HL-60 (cell line): Measurements from ENCODE around the gene ZNF580.

ENCODE experiments used
- POLR2AphosphoS5 ChIP-seq: IDR thresholded peaks from 2 replicates; pipeline ENCODE4 v1.6.1; 2012; ENCODE audit warnings: low read depth
- TF ChIP-seq, protein P1 (sequence below): IDR thresholded peaks from one replicate; pipeline ENCODE4 v1.5.1; 2011; ENCODE audit warnings: low read length, control low read depth, inconsistent platforms; ENCODE audit not compliant: insufficient read depth

DNA sequence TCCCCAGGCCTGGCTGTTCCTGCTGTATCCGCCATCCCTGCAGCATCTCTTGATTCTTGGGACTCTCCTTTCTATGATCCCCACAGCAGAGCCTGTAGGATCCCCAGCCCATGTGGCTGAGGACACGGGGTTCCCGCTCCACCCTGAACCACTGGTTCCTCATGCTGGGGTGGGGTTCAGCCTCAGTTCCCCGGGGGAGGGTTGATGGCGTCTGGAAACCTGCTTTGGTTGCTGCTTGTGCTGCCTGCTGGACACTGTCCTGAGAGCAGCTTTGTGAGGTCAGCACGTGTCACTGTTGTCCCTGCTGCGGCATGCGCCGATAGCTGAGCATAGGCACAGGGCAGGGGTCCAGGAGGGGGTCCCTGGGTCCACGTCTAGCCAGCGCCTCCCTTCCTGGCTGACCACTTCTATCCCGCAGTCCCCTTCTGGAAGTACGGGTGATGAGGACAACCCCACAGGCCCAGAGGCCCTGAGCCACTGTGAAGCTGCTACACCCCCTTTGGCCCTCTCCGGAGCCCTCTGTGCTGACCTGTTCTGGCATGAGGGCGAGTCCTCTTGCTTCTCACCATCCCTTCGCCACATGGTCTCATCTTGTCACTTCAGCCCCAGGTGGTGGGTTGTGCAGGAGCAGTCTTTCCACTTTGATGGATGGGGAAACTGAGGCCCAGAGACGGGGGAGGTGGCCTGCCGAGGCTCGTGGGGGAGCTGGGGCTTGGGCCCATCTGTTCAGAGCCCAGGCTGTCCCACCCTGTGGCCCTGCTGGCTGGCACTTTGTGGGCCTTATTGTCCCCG lies 39.7 kb downstream of the ZNF580 start:
- TF ChIP-seq, protein P1, sequence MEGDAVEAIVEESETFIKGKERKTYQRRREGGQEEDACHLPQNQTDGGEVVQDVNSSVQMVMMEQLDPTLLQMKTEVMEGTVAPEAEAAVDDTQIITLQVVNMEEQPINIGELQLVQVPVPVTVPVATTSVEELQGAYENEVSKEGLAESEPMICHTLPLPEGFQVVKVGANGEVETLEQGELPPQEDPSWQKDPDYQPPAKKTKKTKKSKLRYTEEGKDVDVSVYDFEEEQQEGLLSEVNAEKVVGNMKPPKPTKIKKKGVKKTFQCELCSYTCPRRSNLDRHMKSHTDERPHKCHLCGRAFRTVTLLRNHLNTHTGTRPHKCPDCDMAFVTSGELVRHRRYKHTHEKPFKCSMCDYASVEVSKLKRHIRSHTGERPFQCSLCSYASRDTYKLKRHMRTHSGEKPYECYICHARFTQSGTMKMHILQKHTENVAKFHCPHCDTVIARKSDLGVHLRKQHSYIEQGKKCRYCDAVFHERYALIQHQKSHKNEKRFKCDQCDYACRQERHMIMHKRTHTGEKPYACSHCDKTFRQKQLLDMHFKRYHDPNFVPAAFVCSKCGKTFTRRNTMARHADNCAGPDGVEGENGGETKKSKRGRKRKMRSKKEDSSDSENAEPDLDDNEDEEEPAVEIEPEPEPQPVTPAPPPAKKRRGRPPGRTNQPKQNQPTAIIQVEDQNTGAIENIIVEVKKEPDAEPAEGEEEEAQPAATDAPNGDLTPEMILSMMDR, result no peak
- no peak for TF ChIP-seq POLR2AphosphoS5
